GM19193 (cell line): ENCODE results near the gene PRAMEF27.
"Not testable (repeated sequence)": the region's sequence is repeated elsewhere in the genome, so short reads cannot be mapped to it uniquely, and the experiment has no call there.

Source experiments
- POLR2A ChIP-seq: IDR thresholded peaks from 4 replicates; pipeline ENCODE4 v1.6.1; 2011; ENCODE audit not compliant: insufficient read depth, insufficient read length; ENCODE audit errors: extremely low read depth

PRAMEF27 gene

GRCh38 chr1:13056475-13056874 is at the start of gene PRAMEF27:
TSS of gene PRAMEF27 (minus strand) at chr1:13056575. CDS start at chr1:13053659, 2,916 bp downstream.
- TF ChIP-seq POLR2A, result not testable (repeated sequence)

- not testable (repeated sequence) for TF ChIP-seq POLR2A
Observed at GRCh38 chr1:13070474-13070873, 14.1 kb upstream of the PRAMEF27 start, which contains the start of gene PRAMEF25. TSS of gene PRAMEF25 (plus strand) at chr1:13070774. CDS start at chr1:13073694, 2,920 bp downstream.
